GM19328 (cell line): ENCODE results near the gene CRYBB1.

Experiments used
- ATAC-seq: cut with Tn5 transposase; IDR thresholded peaks from one replicate; pipeline ENCODE4 v1.9.1; 2021; ENCODE audit warnings: mild to moderate bottlenecking, moderate library complexity; ENCODE audit not compliant: unreplicated experiment

Gene CRYBB1

DNA sequence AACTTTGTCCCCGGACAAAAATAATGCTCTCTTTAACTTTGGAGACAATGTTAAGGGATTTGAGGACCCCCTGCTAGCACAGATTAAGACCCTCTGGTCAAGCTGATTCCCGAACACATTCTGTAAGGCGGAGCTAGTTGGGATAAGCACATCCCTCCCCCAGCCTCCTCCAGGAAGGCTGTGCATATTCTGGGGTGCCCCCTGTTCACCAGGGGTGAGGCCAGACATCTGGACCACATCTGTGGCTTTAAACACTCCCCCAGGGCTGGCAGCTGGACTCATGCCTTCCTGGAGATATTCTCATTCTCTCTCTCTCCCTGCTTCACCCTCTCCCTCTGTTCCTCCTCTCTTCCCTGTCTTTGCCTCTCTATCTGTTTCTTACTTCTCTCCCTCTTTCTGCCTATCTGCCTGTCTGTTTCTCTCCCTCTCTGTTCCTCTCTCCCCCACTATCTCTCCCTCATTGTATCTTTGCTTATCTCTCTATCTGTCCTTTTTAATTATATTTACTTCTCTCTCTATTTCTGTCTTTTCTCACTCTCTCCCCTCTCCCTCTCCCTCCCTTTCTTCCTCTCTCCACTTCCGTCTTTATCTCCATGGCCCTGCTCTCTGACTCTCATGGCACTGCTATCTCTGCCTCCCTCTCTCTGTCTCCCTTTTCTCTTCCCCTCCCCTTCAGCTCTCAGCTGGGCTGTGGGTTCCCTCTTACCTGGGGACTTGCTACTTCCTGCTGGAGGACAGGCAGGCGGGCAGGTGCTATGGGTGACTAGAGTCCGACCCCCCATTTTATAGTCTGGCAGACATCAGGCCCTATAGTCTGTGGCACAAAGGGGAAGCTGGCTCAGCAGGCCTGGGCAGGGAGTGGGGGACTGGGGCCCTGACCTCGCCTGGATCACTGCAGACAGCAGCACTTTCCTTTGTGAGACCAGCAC lies at the start of gene CRYBB1:
TSS of gene CRYBB1 (minus strand) at position 757 of the 929 bp plus-strand sequence. CDS start 1,708 bp downstream, outside the sequence.
- ATAC-seq: no peak

DNA sequence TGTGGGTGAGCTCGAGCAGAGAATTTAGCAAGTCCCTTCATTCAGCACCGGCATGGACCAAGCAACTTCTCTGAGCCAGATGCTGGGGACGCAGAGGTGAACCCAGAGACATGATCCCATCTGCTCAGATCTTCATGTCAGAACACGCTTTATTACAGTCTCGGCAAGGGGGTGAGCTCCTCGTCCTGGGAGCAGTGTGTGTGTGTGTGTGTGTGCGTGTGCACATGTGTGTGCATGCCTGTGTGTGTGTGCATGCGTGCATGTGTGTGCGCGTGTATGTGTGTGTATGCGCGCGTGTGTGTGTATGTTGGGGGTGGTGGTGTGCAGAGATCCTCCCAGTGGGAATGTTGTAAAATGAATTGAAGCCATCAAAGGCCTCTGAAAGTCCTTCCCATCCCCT lies 49.3 kb upstream of the CRYBB1 start:
- no peak for ATAC-seq

- ATAC-seq: no peak
Observed at GRCh38 chr22:26665813-26666231, 48.0 kb upstream of the CRYBB1 start.

GRCh38 chr22:26663374-26663923 lies 45.6 kb upstream of the CRYBB1 start:
- ATAC-seq: no peak

DNA sequence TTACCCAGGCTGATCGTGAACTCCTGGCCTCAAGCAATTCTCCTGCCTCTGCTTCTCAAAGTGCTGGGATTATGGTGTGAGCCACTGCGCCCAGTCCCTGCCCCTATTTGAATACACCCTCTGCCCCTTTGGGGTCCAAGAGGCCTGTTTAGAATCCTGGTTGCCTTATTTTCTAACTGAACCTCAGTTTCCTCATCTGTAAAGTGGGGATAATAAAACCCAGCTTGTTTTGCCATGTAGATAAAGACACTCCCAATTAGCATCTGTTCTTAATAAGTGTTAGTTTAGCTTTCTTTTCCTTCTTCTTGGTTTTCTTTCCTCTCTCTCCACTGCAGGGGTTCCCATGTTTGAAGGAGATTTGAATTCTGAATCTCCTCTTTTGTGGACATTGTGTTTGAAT lies 44.3 kb upstream of the CRYBB1 start:
- ATAC-seq: no peak

DNA sequence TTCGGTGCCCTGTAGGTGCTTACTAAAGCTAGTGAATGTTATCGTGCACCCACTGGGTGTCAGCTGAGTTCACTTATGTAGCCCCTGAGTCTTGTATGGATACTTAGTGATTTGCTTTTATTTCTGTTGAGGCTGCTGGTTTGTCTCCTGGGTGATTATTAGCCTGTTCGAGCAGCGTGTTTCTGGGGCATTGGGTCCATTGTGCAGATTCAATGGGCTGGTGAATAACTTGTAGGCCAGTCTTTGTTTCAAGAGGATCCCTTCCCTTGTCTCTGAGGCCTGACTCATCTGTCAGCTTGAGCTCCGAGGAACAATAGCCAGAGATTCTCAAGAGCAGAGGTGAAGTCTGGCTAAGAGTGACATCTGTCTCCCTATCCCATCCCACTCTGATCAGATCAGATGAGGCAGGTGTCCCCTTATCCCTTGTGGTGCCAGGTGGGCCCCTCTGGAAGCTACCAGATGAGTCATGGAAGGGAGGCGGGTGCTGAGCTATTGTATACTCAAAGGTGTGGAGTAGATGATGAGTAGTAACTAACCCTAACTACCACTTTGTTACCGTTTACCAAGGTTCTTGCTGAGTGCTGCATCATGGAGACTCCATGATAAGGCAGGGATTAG lies 43.2 kb upstream of the CRYBB1 start:
- ATAC-seq: no peak

- no peak for ATAC-seq
Observed at GRCh38 chr22:26660356-26660755, 42.5 kb upstream of the CRYBB1 start.

- ATAC-seq: no peak
Observed at GRCh38 chr22:26658671-26659478, 41.0 kb upstream of the CRYBB1 start.

GRCh38 chr22:26658161-26658560 lies 40.3 kb upstream of the CRYBB1 start:
- ATAC-seq: no peak

GRCh38 chr22:26656891-26657851 lies 39.3 kb upstream of the CRYBB1 start, which contains the start of gene MIAT:
Gene MIAT, plus strand, starts transcription at chr22:26657588.
- no peak for ATAC-seq

DNA sequence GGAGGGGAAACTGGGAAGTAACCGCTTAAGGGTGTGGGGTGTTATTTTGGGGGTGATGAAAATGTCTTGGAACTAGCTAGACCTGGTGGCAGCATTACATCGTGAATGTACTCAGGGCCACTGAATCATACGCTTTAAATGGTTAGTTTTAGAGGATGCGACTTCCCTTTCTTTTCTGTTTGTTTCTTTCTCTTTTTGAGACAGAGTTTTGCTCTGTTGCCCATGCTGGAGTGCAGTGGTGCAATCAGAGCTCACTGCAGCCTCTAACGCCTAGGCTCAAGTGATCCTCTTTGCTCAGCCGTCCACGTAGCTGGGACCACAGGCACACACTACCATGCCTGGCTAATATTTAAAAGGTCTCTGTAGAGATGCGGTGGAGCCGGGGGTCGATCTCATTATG lies 34.0 kb upstream of the CRYBB1 start:
- no peak for ATAC-seq

DNA sequence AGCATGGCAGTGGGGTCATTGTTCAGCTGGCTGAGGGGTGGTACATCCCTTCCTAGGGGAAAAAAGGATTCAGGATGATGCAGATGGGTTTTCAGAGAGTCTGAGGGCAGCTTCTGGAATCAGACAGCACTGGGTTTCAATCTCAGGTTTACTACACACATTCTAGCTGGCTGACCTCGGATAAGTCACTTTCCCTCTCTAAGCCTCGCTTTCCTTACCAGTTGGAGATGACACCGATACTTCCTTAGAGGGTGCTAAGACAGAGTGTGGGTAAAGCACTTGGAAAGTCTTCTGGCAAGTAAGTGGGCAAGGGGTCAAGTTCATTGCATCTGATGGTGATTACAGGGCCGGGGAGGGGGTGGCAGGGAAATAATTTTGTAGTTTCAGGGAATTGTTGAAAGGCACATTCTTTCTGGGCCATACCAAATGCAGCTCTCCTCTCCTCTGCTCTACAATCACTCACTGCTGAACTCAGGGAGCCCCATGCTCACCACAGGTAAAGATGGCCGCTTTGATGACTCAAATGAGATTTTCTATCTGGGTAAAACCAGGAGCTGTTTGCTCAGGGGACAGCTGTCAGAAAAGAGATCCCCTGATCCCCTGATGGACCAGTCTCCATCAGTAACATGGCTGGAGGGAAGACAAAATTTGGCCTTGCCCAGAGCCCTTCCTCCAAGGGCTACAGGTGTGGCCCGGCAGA lies 33.0 kb upstream of the CRYBB1 start:
- ATAC-seq: no peak

- no peak for ATAC-seq
Observed at GRCh38 chr22:26648528-26649388, 30.9 kb upstream of the CRYBB1 start.

GRCh38 chr22:26648011-26648497 lies 30.2 kb upstream of the CRYBB1 start:
- ATAC-seq: no peak

DNA sequence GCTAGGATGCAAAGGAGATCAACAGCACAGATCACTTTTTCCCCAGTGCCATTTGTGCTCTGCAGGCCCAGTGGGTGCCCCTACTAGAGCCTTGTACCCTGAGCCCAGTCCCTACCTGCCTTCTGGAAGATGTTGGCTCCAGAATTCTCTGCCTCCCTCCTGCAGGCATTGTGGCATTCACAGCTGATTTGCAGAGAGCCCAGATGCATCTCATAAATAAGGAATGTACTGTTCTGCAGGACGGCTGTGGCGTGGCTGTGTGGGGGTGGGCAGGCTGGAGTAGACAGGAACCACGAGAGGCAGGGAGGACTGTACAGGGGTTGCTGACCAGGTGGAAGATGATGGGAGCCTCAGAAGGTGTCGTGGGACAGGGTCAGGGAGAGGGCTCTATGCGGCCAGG lies 28.3 kb upstream of the CRYBB1 start:
- no peak for ATAC-seq

- no peak for ATAC-seq
Observed at GRCh38 chr22:26643418-26644100, 25.7 kb upstream of the CRYBB1 start.
